SK-N-SH treated with all-trans-retinoic acid at 6 μM for 48 hours (cell line): ENCODE results near the gene RNF224.
"Not testable (repeated sequence)": the region's sequence is repeated elsewhere in the genome, so short reads cannot be mapped to it uniquely, and the experiment has no call there.

Source experiments
- ATAC-seq: fragments of 200-7000 bp; cut with Tn5 transposase; 3 replicates; pipeline ENCODE4 v1.9.1; 2020; ENCODE audit warnings: mild to moderate bottlenecking, moderate library complexity
- ARNTL ChIP-seq: fragments of 450-650 bp; formaldehyde crosslinking; IDR thresholded peaks from 2 replicates; pipeline ENCODE4 v1.5.0; 2020; ENCODE audit warnings: low read depth, mild to moderate bottlenecking, moderate library complexity, borderline replicate concordance
- BACH2 ChIP-seq: fragments of 250-450 bp; sonication (Bioruptor Pico); IDR thresholded peaks from 2 replicates; pipeline ENCODE4 v1.9.0; 2021; ENCODE audit warnings: mild to moderate bottlenecking, borderline replicate concordance
- CSDC2 ChIP-seq: fragments of 250-450 bp; sonication (Bioruptor Pico); IDR thresholded peaks from 2 replicates; pipeline ENCODE4 v1.5.0; 2020; ENCODE audit warnings: mild to moderate bottlenecking, moderate library complexity
- ESRRG ChIP-seq: fragments of 250-450 bp; sonication (Bioruptor Pico); IDR thresholded peaks from 2 replicates; pipeline ENCODE4 v1.6.1; 2021; ENCODE audit warnings: mild to moderate bottlenecking
- GLIS3 ChIP-seq: fragments of 250-450 bp; sonication (Bioruptor Pico); IDR thresholded peaks from 2 replicates; pipeline ENCODE4 v1.5.0; 2020; ENCODE audit warnings: mild to moderate bottlenecking, moderate library complexity
- ISL1 ChIP-seq: fragments of 250-450 bp; sonication (Bioruptor Pico); IDR thresholded peaks from 2 replicates; pipeline ENCODE4 v2.1.2; 2022; ENCODE audit warnings: mild to moderate bottlenecking, moderate library complexity
- OSR1 ChIP-seq: fragments of 250-450 bp; sonication (Bioruptor Pico); IDR thresholded peaks from 2 replicates; pipeline ENCODE4 v1.8.0; 2022; ENCODE audit warnings: moderate library complexity, mild to moderate bottlenecking, inconsistent platforms
- PPARA ChIP-seq: fragments of 250-450 bp; sonication (Bioruptor Pico); IDR thresholded peaks from 2 replicates; pipeline ENCODE4 v1.5.0; 2020; ENCODE audit warnings: mild to moderate bottlenecking, borderline replicate concordance
- SNAI2 ChIP-seq: fragments of 250-450 bp; sonication (Bioruptor Pico); IDR thresholded peaks from 2 replicates; pipeline ENCODE4 v1.5.0; 2020; ENCODE audit warnings: mild to moderate bottlenecking, moderate library complexity
- TOX ChIP-seq: fragments of 250-450 bp; sonication (Bioruptor Pico); IDR thresholded peaks from 2 replicates; pipeline ENCODE4 v1.8.0; 2021; ENCODE audit warnings: mild to moderate bottlenecking, moderate library complexity, borderline replicate concordance
- ZFP3 ChIP-seq: fragments of 250-450 bp; sonication (Bioruptor Pico); IDR thresholded peaks from 2 replicates; pipeline ENCODE4 v1.5.0; 2020; ENCODE audit warnings: mild to moderate bottlenecking, moderate library complexity
- ZFP30 ChIP-seq: fragments of 450-650 bp; formaldehyde crosslinking; IDR thresholded peaks from 2 replicates; pipeline ENCODE4 v1.5.0; 2022; ENCODE audit warnings: mild to moderate bottlenecking, moderate library complexity
- ZNF565 ChIP-seq: fragments of 450-650 bp; formaldehyde crosslinking; conservative IDR thresholded peaks from 2 replicates; pipeline ENCODE4 v1.5.0; 2020; ENCODE audit warnings: low read depth, mild to moderate bottlenecking, moderate library complexity
- TF ChIP-seq, protein P1 (sequence below): fragments of 250-450 bp; sonication (Bioruptor Pico); IDR thresholded peaks from 2 replicates; pipeline ENCODE4 v1.5.0; 2020; ENCODE audit warnings: mild to moderate bottlenecking, moderate library complexity
- TF ChIP-seq, protein P2 (sequence below): fragments of 250-450 bp; sonication (Bioruptor Pico); IDR thresholded peaks from 2 replicates; pipeline ENCODE4 v1.5.1; 2021; ENCODE audit warnings: mild to moderate bottlenecking, moderate library complexity
- TF ChIP-seq, protein P3 (sequence below): fragments of 250-450 bp; sonication (Bioruptor Pico); IDR thresholded peaks from 2 replicates; pipeline ENCODE4 v1.8.0; 2021; ENCODE audit warnings: low read depth, mild to moderate bottlenecking, moderate library complexity, borderline replicate concordance
- TF ChIP-seq, protein P4 (sequence below): fragments of 250-450 bp; sonication (Bioruptor Pico); IDR thresholded peaks from 2 replicates; pipeline ENCODE4 v1.8.0; 2020; ENCODE audit warnings: mild to moderate bottlenecking, moderate library complexity, borderline replicate concordance

RNF224 gene

DNA sequence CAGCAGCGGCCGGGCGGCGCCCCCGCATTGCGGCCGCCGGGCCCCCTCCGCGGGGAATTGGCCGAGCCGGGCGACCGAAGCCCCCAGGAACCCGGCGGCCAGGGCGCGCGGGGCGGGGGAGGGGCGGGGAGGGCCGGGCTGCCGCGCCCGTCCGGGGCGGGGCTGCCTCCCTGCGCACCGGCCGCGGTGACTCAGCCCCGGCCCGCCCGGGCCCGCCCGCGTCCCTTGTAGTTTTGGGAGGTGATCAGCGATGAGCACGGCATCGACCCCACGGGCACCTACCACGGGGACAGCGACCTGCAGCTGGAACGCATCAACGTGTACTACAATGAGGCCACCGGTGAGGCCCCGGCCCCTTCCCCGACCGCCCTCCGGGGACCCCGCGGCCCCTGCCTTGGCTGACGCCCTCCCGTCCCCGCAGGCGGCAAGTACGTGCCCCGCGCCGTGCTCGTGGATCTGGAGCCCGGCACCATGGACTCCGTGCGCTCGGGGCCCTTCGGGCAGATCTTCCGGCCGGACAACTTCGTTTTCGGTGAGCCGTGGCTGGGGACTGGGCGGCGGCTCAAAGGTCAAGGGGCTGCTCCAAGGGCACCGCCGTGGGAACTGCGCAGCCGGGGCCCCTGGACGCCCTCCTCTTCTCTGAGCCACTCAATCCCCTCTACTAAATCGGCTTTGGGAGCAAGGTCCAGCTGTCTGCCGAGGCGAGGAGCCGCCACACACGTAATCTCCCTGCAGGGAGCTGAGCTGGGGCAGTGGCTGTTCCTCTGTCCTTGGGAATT, 14.4 kb downstream of the RNF224 start:
- TF ChIP-seq, protein P1, sequence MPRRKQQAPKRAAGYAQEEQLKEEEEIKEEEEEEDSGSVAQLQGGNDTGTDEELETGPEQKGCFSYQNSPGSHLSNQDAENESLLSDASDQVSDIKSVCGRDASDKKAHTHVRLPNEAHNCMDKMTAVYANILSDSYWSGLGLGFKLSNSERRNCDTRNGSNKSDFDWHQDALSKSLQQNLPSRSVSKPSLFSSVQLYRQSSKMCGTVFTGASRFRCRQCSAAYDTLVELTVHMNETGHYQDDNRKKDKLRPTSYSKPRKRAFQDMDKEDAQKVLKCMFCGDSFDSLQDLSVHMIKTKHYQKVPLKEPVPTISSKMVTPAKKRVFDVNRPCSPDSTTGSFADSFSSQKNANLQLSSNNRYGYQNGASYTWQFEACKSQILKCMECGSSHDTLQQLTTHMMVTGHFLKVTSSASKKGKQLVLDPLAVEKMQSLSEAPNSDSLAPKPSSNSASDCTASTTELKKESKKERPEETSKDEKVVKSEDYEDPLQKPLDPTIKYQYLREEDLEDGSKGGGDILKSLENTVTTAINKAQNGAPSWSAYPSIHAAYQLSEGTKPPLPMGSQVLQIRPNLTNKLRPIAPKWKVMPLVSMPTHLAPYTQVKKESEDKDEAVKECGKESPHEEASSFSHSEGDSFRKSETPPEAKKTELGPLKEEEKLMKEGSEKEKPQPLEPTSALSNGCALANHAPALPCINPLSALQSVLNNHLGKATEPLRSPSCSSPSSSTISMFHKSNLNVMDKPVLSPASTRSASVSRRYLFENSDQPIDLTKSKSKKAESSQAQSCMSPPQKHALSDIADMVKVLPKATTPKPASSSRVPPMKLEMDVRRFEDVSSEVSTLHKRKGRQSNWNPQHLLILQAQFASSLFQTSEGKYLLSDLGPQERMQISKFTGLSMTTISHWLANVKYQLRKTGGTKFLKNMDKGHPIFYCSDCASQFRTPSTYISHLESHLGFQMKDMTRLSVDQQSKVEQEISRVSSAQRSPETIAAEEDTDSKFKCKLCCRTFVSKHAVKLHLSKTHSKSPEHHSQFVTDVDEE (CRISPR knock-in tag): no peak
- no peak for ATAC-seq

DNA sequence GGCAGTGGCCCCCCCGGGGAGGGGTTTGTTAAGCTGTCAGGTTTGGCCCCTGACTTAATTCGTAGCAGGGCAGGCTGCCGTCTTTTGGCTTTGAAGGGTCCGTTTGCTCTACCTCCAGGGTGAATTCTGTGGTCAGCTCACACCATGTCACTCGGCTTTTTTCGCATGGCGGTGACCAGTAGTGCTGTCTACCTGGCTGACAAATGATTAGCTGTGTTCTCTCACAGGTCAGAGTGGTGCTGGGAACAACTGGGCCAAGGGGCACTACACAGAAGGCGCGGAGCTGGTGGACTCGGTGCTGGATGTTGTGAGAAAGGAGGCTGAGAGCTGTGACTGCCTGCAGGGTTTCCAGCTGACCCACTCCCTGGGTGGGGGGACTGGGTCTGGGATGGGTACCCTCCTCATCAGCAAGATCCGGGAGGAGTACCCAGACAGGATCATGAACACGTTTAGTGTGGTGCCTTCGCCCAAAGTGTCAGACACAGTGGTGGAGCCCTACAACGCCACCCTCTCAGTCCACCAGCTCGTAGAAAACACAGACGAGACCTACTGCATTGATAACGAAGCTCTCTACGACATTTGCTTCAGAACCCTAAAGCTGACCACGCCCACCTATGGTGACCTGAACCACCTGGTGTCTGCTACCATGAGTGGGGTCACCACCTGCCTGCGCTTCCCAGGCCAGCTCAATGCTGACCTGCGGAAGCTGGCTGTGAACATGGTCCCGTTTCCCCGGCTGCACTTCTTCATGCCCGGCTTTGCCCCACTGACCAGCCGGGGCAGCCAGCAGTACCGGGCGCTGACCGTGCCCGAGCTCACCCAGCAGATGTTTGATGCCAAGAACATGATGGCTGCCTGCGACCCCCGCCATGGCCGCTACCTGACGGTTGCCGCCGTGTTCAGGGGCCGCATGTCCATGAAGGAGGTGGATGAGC, 15.2 kb downstream of the RNF224 start:
- TF ChIP-seq, protein P2, sequence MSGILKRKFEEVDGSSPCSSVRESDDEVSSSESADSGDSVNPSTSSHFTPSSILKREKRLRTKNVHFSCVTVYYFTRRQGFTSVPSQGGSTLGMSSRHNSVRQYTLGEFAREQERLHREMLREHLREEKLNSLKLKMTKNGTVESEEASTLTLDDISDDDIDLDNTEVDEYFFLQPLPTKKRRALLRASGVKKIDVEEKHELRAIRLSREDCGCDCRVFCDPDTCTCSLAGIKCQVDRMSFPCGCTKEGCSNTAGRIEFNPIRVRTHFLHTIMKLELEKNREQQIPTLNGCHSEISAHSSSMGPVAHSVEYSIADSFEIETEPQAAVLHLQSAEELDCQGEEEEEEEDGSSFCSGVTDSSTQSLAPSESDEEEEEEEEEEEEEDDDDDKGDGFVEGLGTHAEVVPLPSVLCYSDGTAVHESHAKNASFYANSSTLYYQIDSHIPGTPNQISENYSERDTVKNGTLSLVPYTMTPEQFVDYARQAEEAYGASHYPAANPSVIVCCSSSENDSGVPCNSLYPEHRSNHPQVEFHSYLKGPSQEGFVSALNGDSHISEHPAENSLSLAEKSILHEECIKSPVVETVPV (CRISPR knock-in tag): no peak
- no peak for TF ChIP-seq SNAI2 (CRISPR knock-in tag)
- no peak for TF ChIP-seq ZFP30 (CRISPR knock-in tag)
- TF ChIP-seq, protein P3, sequence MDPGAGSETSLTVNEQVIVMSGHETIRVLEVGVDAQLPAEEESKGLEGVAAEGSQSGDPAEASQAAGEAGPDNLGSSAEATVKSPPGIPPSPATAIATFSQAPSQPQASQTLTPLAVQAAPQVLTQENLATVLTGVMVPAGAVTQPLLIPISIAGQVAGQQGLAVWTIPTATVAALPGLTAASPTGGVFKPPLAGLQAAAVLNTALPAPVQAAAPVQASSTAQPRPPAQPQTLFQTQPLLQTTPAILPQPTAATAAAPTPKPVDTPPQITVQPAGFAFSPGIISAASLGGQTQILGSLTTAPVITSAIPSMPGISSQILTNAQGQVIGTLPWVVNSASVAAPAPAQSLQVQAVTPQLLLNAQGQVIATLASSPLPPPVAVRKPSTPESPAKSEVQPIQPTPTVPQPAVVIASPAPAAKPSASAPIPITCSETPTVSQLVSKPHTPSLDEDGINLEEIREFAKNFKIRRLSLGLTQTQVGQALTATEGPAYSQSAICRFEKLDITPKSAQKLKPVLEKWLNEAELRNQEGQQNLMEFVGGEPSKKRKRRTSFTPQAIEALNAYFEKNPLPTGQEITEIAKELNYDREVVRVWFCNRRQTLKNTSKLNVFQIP (CRISPR knock-in tag): no peak
- TF ChIP-seq OSR1: no peak
- TF ChIP-seq BACH2 (CRISPR knock-in tag): no peak
- TF ChIP-seq PPARA (CRISPR knock-in tag): no peak
- no peak for TF ChIP-seq ZNF565 (CRISPR knock-in tag)
- TF ChIP-seq ZFP3: no peak
- TF ChIP-seq, protein P1 (CRISPR knock-in tag): no peak
- no peak for TF ChIP-seq ESRRG (CRISPR knock-in tag)
- no peak for TF ChIP-seq CSDC2
- no peak for TF ChIP-seq GLIS3
- TF ChIP-seq ISL1 (CRISPR knock-in tag): no peak
- no peak for TF ChIP-seq TOX (CRISPR knock-in tag)
- TF ChIP-seq, protein P4, sequence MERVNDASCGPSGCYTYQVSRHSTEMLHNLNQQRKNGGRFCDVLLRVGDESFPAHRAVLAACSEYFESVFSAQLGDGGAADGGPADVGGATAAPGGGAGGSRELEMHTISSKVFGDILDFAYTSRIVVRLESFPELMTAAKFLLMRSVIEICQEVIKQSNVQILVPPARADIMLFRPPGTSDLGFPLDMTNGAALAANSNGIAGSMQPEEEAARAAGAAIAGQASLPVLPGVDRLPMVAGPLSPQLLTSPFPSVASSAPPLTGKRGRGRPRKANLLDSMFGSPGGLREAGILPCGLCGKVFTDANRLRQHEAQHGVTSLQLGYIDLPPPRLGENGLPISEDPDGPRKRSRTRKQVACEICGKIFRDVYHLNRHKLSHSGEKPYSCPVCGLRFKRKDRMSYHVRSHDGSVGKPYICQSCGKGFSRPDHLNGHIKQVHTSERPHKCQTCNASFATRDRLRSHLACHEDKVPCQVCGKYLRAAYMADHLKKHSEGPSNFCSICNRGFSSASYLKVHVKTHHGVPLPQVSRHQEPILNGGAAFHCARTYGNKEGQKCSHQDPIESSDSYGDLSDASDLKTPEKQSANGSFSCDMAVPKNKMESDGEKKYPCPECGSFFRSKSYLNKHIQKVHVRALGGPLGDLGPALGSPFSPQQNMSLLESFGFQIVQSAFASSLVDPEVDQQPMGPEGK: no peak
- TF ChIP-seq ARNTL (CRISPR knock-in tag): no peak
- ATAC-seq: no peak

DNA sequence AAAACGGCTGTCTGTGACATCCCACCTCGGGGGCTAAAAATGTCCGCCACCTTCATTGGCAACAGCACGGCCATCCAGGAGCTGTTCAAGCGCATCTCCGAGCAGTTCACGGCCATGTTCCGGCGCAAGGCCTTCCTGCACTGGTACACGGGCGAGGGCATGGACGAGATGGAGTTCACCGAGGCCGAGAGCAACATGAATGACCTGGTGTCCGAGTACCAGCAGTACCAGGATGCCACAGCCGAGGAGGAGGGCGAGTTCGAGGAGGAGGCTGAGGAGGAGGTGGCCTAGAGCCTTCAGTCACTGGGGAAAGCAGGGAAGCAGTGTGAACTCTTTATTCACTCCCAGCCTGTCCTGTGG, 15.9 kb downstream of the RNF224 start:
- ATAC-seq: not testable (repeated sequence)
